Motor neuron (in vitro differentiated cells): ENCODE measurements around the gene SRRM1. TPM values are rescaled to one million over a fixed set of nuclear protein-coding genes. Genes with fewer than 3 reads are reported as not detected.

Experiments
- ATAC-seq, 8 experiments: fragments of 200-7000 bp; cut with Tn5 transposase; replicated peaks in 6 of 8; 2 replicates each; pipeline ENCODE4 v1.8.0; 2021; ENCODE audit warnings: mild to moderate bottlenecking in 8 of 8, moderate library complexity in 8 of 8
- H3K27ac ChIP-seq, 2 donors: fragments of 250-450 bp; sonication (Bioruptor Pico); 2 replicates each; pipeline ENCODE4 v1.9.0; 2021; ENCODE audit warnings: antibody characterized with exemption in 2 of 2, mild to moderate bottlenecking in 2 of 2, moderate library complexity in 1 of 2
- H3K4me1 ChIP-seq, 2 donors: fragments of 250-450 bp; sonication (Bioruptor Pico); replicated peaks in 1 of 2; 2 replicates each; pipeline ENCODE4 v1.6.1; 2021; ENCODE audit warnings: antibody characterized with exemption in 2 of 2, mild to moderate bottlenecking in 2 of 2, moderate library complexity in 1 of 2
- H3K4me3 ChIP-seq, 5 donors: fragments of 250-450 bp; sonication (Bioruptor Pico); 2 replicates each; pipeline ENCODE4 v1.9.0; 2021; ENCODE audit warnings: antibody characterized with exemption in 5 of 5, mild to moderate bottlenecking in 5 of 5, moderate library complexity in 4 of 5
- WGBS, 10 experiments: fragments of 450-650 bp; shearing (Covaris generic); methylation state at CpG; one replicate each; pipeline ENCODE4 v1.0.0; 2022; 5-methylcytosine and 5-hydroxymethylcytosine counted together
- in situ Hi-C, 9 experiments: fragments of 400-800 bp; cut with MboI; loops; one replicate each; pipeline ENCODE4 v1.15.0; 2021; ENCODE audit warnings: low sequenced_read_pairs in 9 of 9, low pct_unique_long_range_greater_than_20kb in 2 of 9; ENCODE audit not compliant: unreplicated experiment in 9 of 9
- total RNA-seq, 8 experiments: library from RNA; unstranded; fragments of 300-600 nt; gene quantifications; 2 replicates each; pipeline versions ENCODE4 v1.2.3 to v1.2.4, GENCODE V29; 2022

The SRRM1 gene
- total RNA-seq, 8 experiments from 2014 or later = 36.6 to 141 (median 69.1) TPM

- Histone ChIP-seq H3K4me3 (no peak overlapping the region), H3K4me1 (no peaks in the 10 kb centered on the region), H3K27ac (no peak overlapping the region)
- in situ Hi-C loops = loop anchor here in 1 of 9 experiments (10.0 kb wide), 1 partner anchor 416 kb away; no protein-coding TSS in a partner anchor
- WGBS, 10 experiments = 17 to 96% (median 84%) methylated on average over 1 to 5 of the region's 5 CpGs; no CpG with 5 or more reads in 2 of the 10 experiments
- ATAC-seq = no peak
Measured at GRCh38 chr1:24621121-24621520, 22.0 kb upstream of the SRRM1 start.

- in situ Hi-C loops = loop anchor here in 1 of 9 experiments (10.0 kb wide), 1 partner anchor 417 kb away; no protein-coding TSS in a partner anchor
- ATAC-seq = no peak
- no peaks in the 10 kb centered on the region for H3K4me1 ChIP-seq
- WGBS, 10 experiments = 17 to 100% (median 73%) methylated on average over 1 to 4 of the region's 4 CpGs
- no peak overlapping the region for H3K4me3 ChIP-seq
- no peak overlapping the region for H3K27ac ChIP-seq
Measured at GRCh38 chr1:24622218-24622617, 20.9 kb upstream of the SRRM1 start.

- peak in 1 of 8 experiments; percentile 9 for ATAC-seq
- H3K27ac ChIP-seq = no peak overlapping the region
- WGBS, 10 experiments = 20 to 100% (median 100%) methylated on average over 1 of the region's 1 CpG; no CpG with 5 or more reads in 3 of the 10 experiments
- in situ Hi-C loops = loop anchor here in 5 of 9 experiments (5.0 to 25.0 kb wide), 4 partner anchors 86 to 446 kb away; partner anchors contain the start of gene IFNLR1 (in 2 of the 5)
- H3K4me3 ChIP-seq = no peak overlapping the region
- H3K4me1 ChIP-seq = no peaks in the 10 kb centered on the region
Measured at GRCh38 chr1:24632832-24633175, 10.3 kb upstream of the SRRM1 start.

- in situ Hi-C loops = loop anchor here in 4 of 9 experiments (10.0 to 25.0 kb wide), 3 partner anchors 248 to 448 kb away; partner anchors contain the start of gene IFNLR1 (in 2 of the 4)
- ATAC-seq = peak; percentile 43 to 85 (median 77)
- 3 to 50% (median 24%) methylated on average over 2 to 4 of the region's 4 CpGs; no CpG with 5 or more reads in 2 of the 10 experiments for WGBS, 10 experiments
- Histone ChIP-seq H3K4me3 (no peak overlapping the region), H3K27ac (no peak overlapping the region), H3K4me1 (no peaks in the 10 kb centered on the region)
Measured at GRCh38 chr1:24635195-24635843, 7.8 kb upstream of the SRRM1 start.

- 14 to 79% (median 70%) methylated on average over 2 to 3 of the region's 3 CpGs for WGBS, 10 experiments
- ATAC-seq = no peak
- peaks cover 4% of the 10 kb centered on the region in 2 donors for H3K4me1 ChIP-seq
- in situ Hi-C loops = loop anchor here in 4 of 9 experiments (10.0 to 25.0 kb wide), 3 partner anchors 250 to 450 kb away; partner anchors contain the start of gene IFNLR1 (in 2 of the 4)
- no peak overlapping the region for H3K4me3 ChIP-seq
- no peak overlapping the region for H3K27ac ChIP-seq
Measured at GRCh38 chr1:24636661-24637357, 6.3 kb upstream of the SRRM1 start.

- H3K4me3 ChIP-seq = no peak overlapping the region
- in situ Hi-C loops = loop anchor here in 4 of 9 experiments (10.0 to 25.0 kb wide), 3 partner anchors 252 to 452 kb away; partner anchors contain the start of gene IFNLR1 (in 2 of the 4)
- 22 to 100% (median 76%) methylated on average over 1 to 2 of the region's 2 CpGs; no CpG with 5 or more reads in 2 of the 10 experiments for WGBS, 10 experiments
- peaks cover 5% of the 10 kb centered on the region in 2 donors for H3K4me1 ChIP-seq
- ATAC-seq = no peak
- no peak overlapping the region for H3K27ac ChIP-seq
Measured at GRCh38 chr1:24639094-24639493, 4.0 kb upstream of the SRRM1 start.

GRCh38 chr1:24639881-24640280 lies 3.2 kb upstream of the SRRM1 start:
- no peak overlapping the region for H3K27ac ChIP-seq
- in situ Hi-C loops = loop anchor here in 4 of 9 experiments (10.0 to 25.0 kb wide), 3 partner anchors 253 to 453 kb away; partner anchors contain the start of gene IFNLR1 (in 2 of the 4)

GRCh38 chr1:24640288-24640687 lies 2.8 kb upstream of the SRRM1 start:
- no peak overlapping the region for H3K4me3 ChIP-seq
- WGBS, 10 experiments = 42 to 89% (median 81%) methylated on average over 5 to 7 of the region's 7 CpGs; no CpG with 5 or more reads in 1 of the 10 experiments
- H3K27ac ChIP-seq = no peak overlapping the region
- peaks cover 10 to 15% of the 10 kb centered on the region in 2 donors for H3K4me1 ChIP-seq
- in situ Hi-C loops = loop anchor here in 3 of 9 experiments (25.0 kb wide), 2 partner anchors 253 to 453 kb away; partner anchors contain the start of gene IFNLR1 (in 2 of the 3)
- ATAC-seq = no peak

More at GRCh38 chr1:24639881-24640280, 3.2 kb upstream of the SRRM1 start:
- 80 to 100% (median 89%) methylated on average over 1 to 4 of the region's 4 CpGs; no CpG with 5 or more reads in 2 of the 10 experiments for WGBS, 10 experiments
- H3K4me3 ChIP-seq = no peak overlapping the region
- no peak for ATAC-seq
- H3K4me1 ChIP-seq = peaks cover 10 to 13% of the 10 kb centered on the region in 2 donors

GRCh38 chr1:24641646-24642151 lies 1.4 kb upstream of the SRRM1 start:
- H3K27ac ChIP-seq = peak overlapping the region; percentile 95 to 97
- H3K4me1 ChIP-seq = peaks cover 10 to 15% of the 10 kb centered on the region in 2 donors
- ATAC-seq = no peak
- peak overlapping the region; percentile 50 to 83 (median 68) for H3K4me3 ChIP-seq
- WGBS, 10 experiments = 13 to 100% (median 54%) methylated on average over 1 to 23 of the region's 24 CpGs; no CpG with 5 or more reads in 2 of the 10 experiments
- in situ Hi-C loops = loop anchor here in 3 of 9 experiments (25.0 kb wide), 2 partner anchors 254 to 454 kb away; partner anchors contain the start of gene IFNLR1 (in 2 of the 3)

GRCh38 chr1:24643363-24644099 lies 429 bp downstream of the SRRM1 start:
- 0% methylated on average over 1 to 13 of the region's 53 CpGs; no CpG with 5 or more reads in 6 of the 10 experiments for WGBS, 10 experiments
- H3K27ac ChIP-seq = peak overlapping the region; percentile 90 to 95
- H3K4me1 ChIP-seq = peaks cover 10 to 15% of the 10 kb centered on the region in 2 donors
- H3K4me3 ChIP-seq = peak overlapping the region; percentile 55 to 82 (median 64)
- ATAC-seq = peak; percentile 12 to 41 (median 32)
- in situ Hi-C loops = loop anchor here in 3 of 9 experiments (25.0 kb wide), 2 partner anchors 256 to 456 kb away; partner anchors contain the start of gene IFNLR1 (in 2 of the 3)

- peak overlapping the region; percentile 90 to 95 for H3K27ac ChIP-seq
- ATAC-seq = no peak
- in situ Hi-C loops = loop anchor here in 3 of 9 experiments (25.0 kb wide), 2 partner anchors 257 to 457 kb away; partner anchors contain the start of gene IFNLR1 (in 2 of the 3)
- peaks cover 10 to 15% of the 10 kb centered on the region in 2 donors for H3K4me1 ChIP-seq
- WGBS, 10 experiments = 0% methylated on average over 1 to 9 of the region's 9 CpGs; no CpG with 5 or more reads in 4 of the 10 experiments
- peak overlapping the region; percentile 55 to 82 (median 64) for H3K4me3 ChIP-seq
Measured at GRCh38 chr1:24644100-24644384, 940 bp downstream of the SRRM1 start.

GRCh38 chr1:24648919-24649318 lies 5.8 kb downstream of the SRRM1 start:
- 83 to 100% (median 96%) methylated on average over 3 to 5 of the region's 5 CpGs for WGBS, 10 experiments
- peaks cover 5 to 9% of the 10 kb centered on the region in 2 donors for H3K4me1 ChIP-seq
- no peak for ATAC-seq
- H3K27ac ChIP-seq = no peak overlapping the region
- H3K4me3 ChIP-seq = no peak overlapping the region
- in situ Hi-C loops = loop anchor here in 3 of 9 experiments (25.0 kb wide), 2 partner anchors 262 to 462 kb away; partner anchors contain the start of gene IFNLR1 (in 2 of the 3)
